ENCODE measurements around the gene KCTD14. TPM values are rescaled to one million over a fixed set of nuclear protein-coding genes. Genes with fewer than 3 reads are reported as not detected.

The KCTD14 gene
- total RNA-seq, 2 donors from 2014 or later, result 3.6 to 16.8 TPM

DNA sequence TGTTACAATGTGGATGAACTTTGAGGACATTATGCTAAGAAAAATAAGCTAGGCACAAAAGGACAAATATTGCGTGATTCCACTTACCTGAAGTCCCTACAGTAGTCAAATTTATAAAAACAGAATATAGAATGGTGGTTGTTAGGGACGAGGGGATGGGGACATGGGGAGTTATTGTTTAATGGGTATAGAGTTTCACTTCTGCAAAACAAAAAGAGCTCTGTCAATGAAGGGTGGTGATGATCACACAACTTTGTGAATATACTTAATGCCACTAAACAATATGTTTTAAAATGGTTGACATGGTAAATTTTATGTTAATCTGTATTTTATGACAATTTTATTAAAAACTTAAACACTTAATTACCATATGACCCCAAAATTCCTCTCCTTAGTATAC is 54.7 kb downstream of the KCTD14 start:
- Histone ChIP-seq H3K4me1 (replicated peaks) (no peaks in the 10 kb centered on the region), H3K27ac (no peak overlapping the region), H3K4me3 (no peak overlapping the region), H3K36me3 (no peaks in the 10 kb centered on the region), H3K9me3 (no peaks in the 10 kb centered on the region), H3K27me3 (replicated peaks; ENCODE audit: insufficient read depth) (no peaks in the 10 kb centered on the region)
- 85% methylated on average over 2 of the region's 2 CpGs for WGBS
- DNase-seq (ENCODE audit: low spot score), result no peak
- intact Hi-C loops (cut with DNase I), result no loop called here
- TF ChIP-seq, protein P1, sequence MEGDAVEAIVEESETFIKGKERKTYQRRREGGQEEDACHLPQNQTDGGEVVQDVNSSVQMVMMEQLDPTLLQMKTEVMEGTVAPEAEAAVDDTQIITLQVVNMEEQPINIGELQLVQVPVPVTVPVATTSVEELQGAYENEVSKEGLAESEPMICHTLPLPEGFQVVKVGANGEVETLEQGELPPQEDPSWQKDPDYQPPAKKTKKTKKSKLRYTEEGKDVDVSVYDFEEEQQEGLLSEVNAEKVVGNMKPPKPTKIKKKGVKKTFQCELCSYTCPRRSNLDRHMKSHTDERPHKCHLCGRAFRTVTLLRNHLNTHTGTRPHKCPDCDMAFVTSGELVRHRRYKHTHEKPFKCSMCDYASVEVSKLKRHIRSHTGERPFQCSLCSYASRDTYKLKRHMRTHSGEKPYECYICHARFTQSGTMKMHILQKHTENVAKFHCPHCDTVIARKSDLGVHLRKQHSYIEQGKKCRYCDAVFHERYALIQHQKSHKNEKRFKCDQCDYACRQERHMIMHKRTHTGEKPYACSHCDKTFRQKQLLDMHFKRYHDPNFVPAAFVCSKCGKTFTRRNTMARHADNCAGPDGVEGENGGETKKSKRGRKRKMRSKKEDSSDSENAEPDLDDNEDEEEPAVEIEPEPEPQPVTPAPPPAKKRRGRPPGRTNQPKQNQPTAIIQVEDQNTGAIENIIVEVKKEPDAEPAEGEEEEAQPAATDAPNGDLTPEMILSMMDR (IDR thresholded peaks at IDR 0.05), result no peak
- TF ChIP-seq POLR2A (IDR thresholded peaks at IDR 0.05) (no peak), POLR2AphosphoS5 (IDR thresholded peaks at IDR 0.05) (no peak)

DNA sequence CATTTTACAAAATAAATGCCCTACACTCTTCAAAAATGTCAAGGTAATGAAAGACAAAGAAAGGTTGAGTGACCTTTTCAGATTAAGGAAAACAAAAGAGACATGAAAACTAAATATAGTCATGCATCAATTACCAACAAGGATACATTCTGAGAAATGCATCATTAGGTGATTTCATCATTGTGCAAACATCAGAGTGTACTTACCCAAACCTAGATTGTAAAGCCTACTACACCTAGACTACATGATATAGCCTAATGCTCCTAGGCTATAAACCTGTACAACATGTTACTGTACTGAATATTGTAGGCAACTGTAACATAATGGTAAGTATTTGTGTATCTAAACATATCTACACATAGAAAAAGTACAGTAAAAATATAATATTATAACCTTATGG is 55.3 kb downstream of the KCTD14 start:
- no peak overlapping the region for H3K4me3 ChIP-seq
- intact Hi-C loops (cut with DNase I), result no loop called here
- no peaks in the 10 kb centered on the region for H3K27me3 ChIP-seq (replicated peaks; ENCODE audit: insufficient read depth)
- no peaks in the 10 kb centered on the region for H3K4me1 ChIP-seq (replicated peaks)
- no peak overlapping the region for H3K27ac ChIP-seq
- no peaks in the 10 kb centered on the region for H3K9me3 ChIP-seq
- no peaks in the 10 kb centered on the region for H3K36me3 ChIP-seq
- TF ChIP-seq, protein P1 (IDR thresholded peaks at IDR 0.05), result no peak
- TF ChIP-seq POLR2A (IDR thresholded peaks at IDR 0.05) (no peak), POLR2AphosphoS5 (IDR thresholded peaks at IDR 0.05) (no peak)
- DNase-seq (ENCODE audit: low spot score), result no peak

DNA sequence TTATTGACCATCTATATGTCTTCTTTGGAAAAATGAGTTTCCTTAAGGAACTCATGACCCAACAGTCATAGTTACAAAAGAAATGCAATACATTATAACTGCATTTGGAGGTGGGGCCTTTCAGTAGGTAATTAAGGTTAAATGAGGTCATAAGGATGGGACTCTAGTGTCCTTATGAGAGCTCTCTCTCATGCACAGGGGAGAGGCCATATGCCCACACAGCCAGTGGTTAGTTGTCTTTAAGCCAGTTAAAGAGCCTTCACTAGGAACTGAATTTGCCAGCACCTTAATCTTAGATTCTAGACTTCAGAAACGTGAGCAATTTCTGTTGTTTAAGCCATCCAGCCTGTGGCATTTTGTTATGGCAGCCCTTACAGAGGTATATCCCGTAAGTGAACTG is 56.0 kb downstream of the KCTD14 start:
- Histone ChIP-seq H3K4me3 (no peak overlapping the region), H3K9me3 (no peaks in the 10 kb centered on the region), H3K36me3 (no peaks in the 10 kb centered on the region), H3K27ac (no peak overlapping the region), H3K27me3 (replicated peaks; ENCODE audit: insufficient read depth) (no peaks in the 10 kb centered on the region), H3K4me1 (replicated peaks) (no peaks in the 10 kb centered on the region)
- 96% methylated on average over 2 of the region's 2 CpGs for WGBS
- TF ChIP-seq, protein P1 (IDR thresholded peaks at IDR 0.05), result no peak
- no peak for TF ChIP-seq POLR2A (IDR thresholded peaks at IDR 0.05)
- TF ChIP-seq POLR2AphosphoS5 (IDR thresholded peaks at IDR 0.05), result no peak
- no peak for DNase-seq (ENCODE audit: low spot score)
- intact Hi-C loops (cut with DNase I), result no loop called here

GRCh38 chr11:77966338-77966737 is 56.7 kb downstream of the KCTD14 start:
- intact Hi-C loops (cut with DNase I), result no loop called here
- TF ChIP-seq POLR2AphosphoS5 (IDR thresholded peaks at IDR 0.05) (no peak), POLR2A (IDR thresholded peaks at IDR 0.05) (no peak)
- TF ChIP-seq, protein P1 (IDR thresholded peaks at IDR 0.05), result no peak

More at GRCh38 chr11:77966338-77966737, 56.7 kb downstream of the KCTD14 start:
- Histone ChIP-seq H3K36me3 (no peaks in the 10 kb centered on the region), H3K4me1 (replicated peaks) (no peaks in the 10 kb centered on the region), H3K9me3 (no peaks in the 10 kb centered on the region), H3K27ac (no peak overlapping the region), H3K4me3 (no peak overlapping the region), H3K27me3 (replicated peaks; ENCODE audit: insufficient read depth) (no peaks in the 10 kb centered on the region)
- no peak for DNase-seq (ENCODE audit: low spot score)
- WGBS, result 88% methylated on average over 2 of the region's 2 CpGs

Other genes with a start within 250 kb of the KCTD14 start
- gene RSF1, start 202.6 kb downstream of the KCTD14 start, total RNA-seq, result 10 to 100 TPM; 25.5 to 46.2 TPM
- gene AAMDC, start 202.1 kb downstream of the KCTD14 start, total RNA-seq, result 10 to 100 TPM; 27.0 to 27.5 TPM
- gene INTS4, start 28.6 kb downstream of the KCTD14 start, total RNA-seq, result 10 to 100 TPM; 30.1 to 31.0 TPM
- not detected for gene THRSP, start 40.6 kb upstream of the KCTD14 start, total RNA-seq
- 100 to 1,000 TPM; 119 to 193 TPM for gene NDUFC2, start 56.6 kb upstream of the KCTD14 start, total RNA-seq
- 10 to 100 TPM; 34.0 to 50.3 TPM for gene ALG8, start 116.3 kb upstream of the KCTD14 start, total RNA-seq
- gene KCTD21, start 165.3 kb upstream of the KCTD14 start, total RNA-seq, result 10 to 100 TPM in 1 of 2 donors, 1 to 10 TPM in 1; 7.3 to 12.2 TPM
- gene USP35, start 165.6 kb upstream of the KCTD14 start, total RNA-seq, result 10 to 100 TPM in 1 of 2 donors, 1 to 10 TPM in 1; 3.4 to 13.6 TPM